ENCODE results near the gene MTUS2.

Gene MTUS2

DNA sequence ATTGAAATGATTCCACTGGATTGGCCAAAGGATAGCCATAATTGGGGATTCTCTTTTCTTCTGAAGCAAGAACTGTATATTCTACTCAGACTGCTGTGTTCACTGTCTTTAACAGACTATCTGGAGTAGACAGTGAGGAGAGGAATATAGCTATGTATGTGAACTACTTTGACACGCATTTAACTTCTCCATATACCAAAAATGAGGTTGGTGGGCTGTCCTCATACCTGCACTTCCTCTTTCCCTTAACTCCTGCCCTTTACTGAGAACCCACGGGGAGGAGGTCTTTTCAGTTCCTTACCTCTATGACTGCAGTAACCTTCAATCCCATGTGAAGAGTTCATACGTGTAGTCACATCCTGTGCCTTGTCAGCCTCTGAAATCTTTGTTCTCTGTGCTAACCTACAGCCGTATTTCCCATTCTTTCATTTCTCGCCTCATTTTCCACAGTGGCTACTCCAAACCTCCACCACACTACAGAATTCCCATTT lies 305.8 kb downstream of the MTUS2 start:
- Histone ChIP-seq H3K27me3 (ENCODE audit: low read length) (no peaks in the 10 kb centered on the region), H3K4me3 (ENCODE audit: insufficient read depth, low read length, poor library complexity, severe bottlenecking) (no peak overlapping the region), H3K9ac (ENCODE audit: low read length) (no peak overlapping the region), H3K27ac (ENCODE audit: low read depth, low read length) (no peak overlapping the region), H3K4me2 (ENCODE audit: low read depth, low read length, poor library complexity, severe bottlenecking) (no peak overlapping the region), H3K79me2 (ENCODE audit: insufficient read depth, low read length) (no peaks in the 10 kb centered on the region), H3K9me3 (ENCODE audit: insufficient read depth, low read length) (no peaks in the 10 kb centered on the region), H3K9me2 (replicated peaks; ENCODE audit: insufficient read depth, low read length) (no peaks in the 10 kb centered on the region), H2AFZ (ENCODE audit: low read depth, low read length, severe bottlenecking) (no peak overlapping the region), H3K36me3 (ENCODE audit: low read length) (no peaks in the 10 kb centered on the region), H4K20me1 (ENCODE audit: low read depth, low read length) (no peaks in the 10 kb centered on the region), H3F3A (ENCODE audit: insufficient read depth) (no peaks in the 10 kb centered on the region)
- TF ChIP-seq, protein P1, sequence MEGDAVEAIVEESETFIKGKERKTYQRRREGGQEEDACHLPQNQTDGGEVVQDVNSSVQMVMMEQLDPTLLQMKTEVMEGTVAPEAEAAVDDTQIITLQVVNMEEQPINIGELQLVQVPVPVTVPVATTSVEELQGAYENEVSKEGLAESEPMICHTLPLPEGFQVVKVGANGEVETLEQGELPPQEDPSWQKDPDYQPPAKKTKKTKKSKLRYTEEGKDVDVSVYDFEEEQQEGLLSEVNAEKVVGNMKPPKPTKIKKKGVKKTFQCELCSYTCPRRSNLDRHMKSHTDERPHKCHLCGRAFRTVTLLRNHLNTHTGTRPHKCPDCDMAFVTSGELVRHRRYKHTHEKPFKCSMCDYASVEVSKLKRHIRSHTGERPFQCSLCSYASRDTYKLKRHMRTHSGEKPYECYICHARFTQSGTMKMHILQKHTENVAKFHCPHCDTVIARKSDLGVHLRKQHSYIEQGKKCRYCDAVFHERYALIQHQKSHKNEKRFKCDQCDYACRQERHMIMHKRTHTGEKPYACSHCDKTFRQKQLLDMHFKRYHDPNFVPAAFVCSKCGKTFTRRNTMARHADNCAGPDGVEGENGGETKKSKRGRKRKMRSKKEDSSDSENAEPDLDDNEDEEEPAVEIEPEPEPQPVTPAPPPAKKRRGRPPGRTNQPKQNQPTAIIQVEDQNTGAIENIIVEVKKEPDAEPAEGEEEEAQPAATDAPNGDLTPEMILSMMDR (IDR thresholded peaks at IDR 0.05; ENCODE audit: insufficient read depth, low read length, poor library complexity, severe bottlenecking): no peak
- no peak for TF ChIP-seq EZH2phosphoT487 (conservative IDR thresholded peaks at IDR 0.05; ENCODE audit: low read length)

DNA sequence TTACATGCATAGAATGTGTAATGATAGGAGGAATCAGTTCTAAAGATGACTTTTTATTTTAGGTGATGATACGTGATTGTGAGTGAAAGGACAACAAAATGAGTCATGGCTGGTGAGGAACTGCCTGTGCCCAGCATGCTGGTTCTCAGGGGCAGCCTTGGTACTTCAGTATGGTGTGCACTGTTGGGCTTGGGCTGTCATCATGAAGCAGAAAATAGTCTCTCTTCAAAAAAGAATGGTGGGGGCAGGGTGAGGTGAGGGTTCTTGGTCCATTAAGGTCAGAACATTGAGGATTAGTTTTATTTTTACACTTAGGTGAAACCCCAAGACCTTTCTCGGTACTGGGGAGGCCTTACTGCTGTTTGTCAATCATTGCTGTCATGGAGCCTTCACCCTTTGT lies 309.5 kb downstream of the MTUS2 start:
- no peaks in the 10 kb centered on the region for H3F3A ChIP-seq (ENCODE audit: insufficient read depth)
- H3K27me3 ChIP-seq (ENCODE audit: low read length): no peaks in the 10 kb centered on the region
- H3K4me3 ChIP-seq (ENCODE audit: insufficient read depth, low read length, poor library complexity, severe bottlenecking): no peak overlapping the region
- no peaks in the 10 kb centered on the region for H3K9me2 ChIP-seq (replicated peaks; ENCODE audit: insufficient read depth, low read length)
- H2AFZ ChIP-seq (ENCODE audit: low read depth, low read length, severe bottlenecking): no peak overlapping the region
- no peaks in the 10 kb centered on the region for H3K9me3 ChIP-seq (ENCODE audit: insufficient read depth, low read length)
- H3K4me2 ChIP-seq (ENCODE audit: low read depth, low read length, poor library complexity, severe bottlenecking): no peak overlapping the region
- H3K36me3 ChIP-seq (ENCODE audit: low read length): no peaks in the 10 kb centered on the region
- no peak overlapping the region for H3K9ac ChIP-seq (ENCODE audit: low read length)
- H4K20me1 ChIP-seq (ENCODE audit: low read depth, low read length): no peaks in the 10 kb centered on the region
- H3K27ac ChIP-seq (ENCODE audit: low read depth, low read length): no peak overlapping the region
- no peaks in the 10 kb centered on the region for H3K79me2 ChIP-seq (ENCODE audit: insufficient read depth, low read length)
- TF ChIP-seq EZH2phosphoT487 (conservative IDR thresholded peaks at IDR 0.05; ENCODE audit: low read length): no peak
- TF ChIP-seq, protein P1 (IDR thresholded peaks at IDR 0.05; ENCODE audit: insufficient read depth, low read length, poor library complexity, severe bottlenecking): no peak

- Histone ChIP-seq H3K79me2 (ENCODE audit: insufficient read depth, low read length) (no peaks in the 10 kb centered on the region), H3F3A (ENCODE audit: insufficient read depth) (no peaks in the 10 kb centered on the region), H3K4me3 (ENCODE audit: insufficient read depth, low read length, poor library complexity, severe bottlenecking) (no peak overlapping the region), H3K9me3 (ENCODE audit: insufficient read depth, low read length) (no peaks in the 10 kb centered on the region), H3K27me3 (ENCODE audit: low read length) (no peaks in the 10 kb centered on the region), H3K36me3 (ENCODE audit: low read length) (no peaks in the 10 kb centered on the region), H4K20me1 (ENCODE audit: low read depth, low read length) (no peaks in the 10 kb centered on the region), H3K9me2 (replicated peaks; ENCODE audit: insufficient read depth, low read length) (no peaks in the 10 kb centered on the region), H3K4me2 (ENCODE audit: low read depth, low read length, poor library complexity, severe bottlenecking) (no peak overlapping the region), H3K27ac (ENCODE audit: low read depth, low read length) (no peak overlapping the region), H2AFZ (ENCODE audit: low read depth, low read length, severe bottlenecking) (no peak overlapping the region), H3K9ac (ENCODE audit: low read length) (no peak overlapping the region)
- TF ChIP-seq, protein P1 (IDR thresholded peaks at IDR 0.05; ENCODE audit: insufficient read depth, low read length, poor library complexity, severe bottlenecking): no peak
- TF ChIP-seq EZH2phosphoT487 (conservative IDR thresholded peaks at IDR 0.05; ENCODE audit: low read length): no peak
Measured at GRCh38 chr13:29131159-29131558, 311.0 kb downstream of the MTUS2 start.

All from SU-DHL-6 (cell line).